Embryonic facial prominence (tissue), 1 donor: ENCODE results near the gene NECTIN1.

Experiments
- DNase-seq: peaks from one replicate; pipeline ENCODE4 v3.0.0-alpha.2; 2016; ENCODE audit errors: extremely low spot score

The NECTIN1 gene

DNA sequence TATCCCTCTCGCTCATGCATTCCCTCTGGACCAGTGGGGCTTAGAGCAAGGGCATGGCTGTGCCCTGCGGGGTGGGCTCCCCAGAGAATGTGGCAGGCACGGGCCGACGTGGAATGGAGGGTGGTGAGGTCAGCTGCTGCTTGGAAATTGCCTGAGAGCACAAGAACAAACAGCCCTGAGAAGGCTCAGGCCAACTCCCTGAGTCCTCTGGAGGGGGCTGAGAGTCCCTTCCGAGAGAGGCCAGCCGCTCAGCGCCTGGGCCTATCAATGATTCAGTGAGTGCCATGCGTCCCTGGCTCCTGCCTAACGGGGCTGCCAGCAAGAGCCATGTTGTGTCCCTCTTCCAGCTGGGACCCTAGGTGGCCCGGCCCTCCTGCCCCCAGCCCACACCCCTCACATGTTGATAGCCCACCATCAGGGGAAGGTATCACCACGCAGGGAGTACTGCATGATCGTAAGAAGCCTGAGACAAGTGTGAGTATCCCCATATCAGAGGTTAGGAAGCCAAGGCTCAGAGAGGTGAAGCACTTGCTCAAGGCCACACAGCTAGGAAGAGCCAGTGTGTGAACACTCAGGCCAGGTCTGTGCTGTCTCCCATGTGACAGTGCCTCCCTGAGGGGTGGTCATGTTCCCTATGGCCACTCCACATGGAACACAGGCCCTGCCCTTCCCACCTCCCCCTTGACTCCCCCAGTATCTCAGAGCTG, 55.8 kb downstream of the NECTIN1 start:
- DNase-seq = no peak

DNA sequence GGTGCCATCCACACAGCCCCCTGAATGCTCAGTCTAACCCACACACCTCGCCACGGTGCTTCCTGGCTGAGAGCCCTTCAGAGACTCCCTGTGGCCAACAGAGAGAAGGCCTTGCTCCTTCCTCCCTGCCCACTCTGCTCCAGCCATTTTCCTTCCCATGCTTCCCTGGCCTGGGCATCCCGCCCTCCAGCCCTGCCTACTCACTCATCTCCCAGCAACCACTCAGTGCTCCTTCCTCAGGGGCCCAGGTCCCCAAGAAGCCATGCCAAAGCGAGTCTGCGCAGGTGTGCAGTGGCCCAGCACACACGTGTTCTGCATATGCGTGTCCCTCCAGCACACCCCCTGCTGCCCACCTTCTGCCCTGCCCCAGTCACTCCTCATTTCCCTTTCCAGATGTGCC, 56.4 kb downstream of the NECTIN1 start:
- DNase-seq = no peak

DNA sequence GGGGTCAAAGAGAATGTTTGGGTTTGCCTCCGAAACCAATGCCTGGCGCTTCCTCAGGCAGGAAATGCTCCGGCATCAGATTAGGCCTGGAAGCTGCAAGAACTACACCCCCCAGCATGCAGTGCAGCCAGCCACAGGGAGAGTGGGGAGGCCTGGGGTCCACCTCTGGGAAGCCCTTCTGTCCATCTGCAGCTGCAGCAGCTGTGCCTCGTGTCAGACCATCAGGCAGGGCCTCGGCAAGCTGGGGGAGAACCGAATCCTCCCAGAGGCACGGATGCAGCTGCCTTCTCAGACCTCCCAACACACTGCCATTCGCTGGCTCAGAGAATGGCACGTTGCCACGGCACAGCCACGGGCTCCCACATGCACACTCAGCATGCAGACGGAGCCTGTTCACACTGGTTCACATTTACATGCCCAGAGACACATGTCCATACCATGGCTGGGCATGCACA, 57.4 kb downstream of the NECTIN1 start:
- no peak for DNase-seq

DNA sequence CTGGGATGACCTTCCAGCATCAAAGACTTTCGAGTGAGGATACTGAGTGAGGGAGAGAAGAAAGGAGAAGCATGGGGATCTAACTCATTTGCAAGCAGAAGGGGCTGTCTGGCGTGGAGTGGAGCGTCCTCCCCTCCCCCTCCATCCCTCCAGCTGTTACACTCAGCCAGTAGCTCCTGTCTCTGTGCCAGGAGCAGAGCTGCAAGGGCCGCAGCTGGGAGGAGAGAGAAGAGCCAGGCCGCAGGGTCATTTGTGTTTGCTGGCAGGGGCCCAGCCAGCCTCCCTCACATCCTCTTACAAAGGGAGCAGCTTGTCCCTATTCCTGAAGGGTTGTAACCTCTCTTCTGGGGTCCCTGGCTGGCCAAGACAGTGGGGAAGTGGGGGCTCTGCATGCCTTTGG, 57.9 kb downstream of the NECTIN1 start:
- no peak for DNase-seq

DNA sequence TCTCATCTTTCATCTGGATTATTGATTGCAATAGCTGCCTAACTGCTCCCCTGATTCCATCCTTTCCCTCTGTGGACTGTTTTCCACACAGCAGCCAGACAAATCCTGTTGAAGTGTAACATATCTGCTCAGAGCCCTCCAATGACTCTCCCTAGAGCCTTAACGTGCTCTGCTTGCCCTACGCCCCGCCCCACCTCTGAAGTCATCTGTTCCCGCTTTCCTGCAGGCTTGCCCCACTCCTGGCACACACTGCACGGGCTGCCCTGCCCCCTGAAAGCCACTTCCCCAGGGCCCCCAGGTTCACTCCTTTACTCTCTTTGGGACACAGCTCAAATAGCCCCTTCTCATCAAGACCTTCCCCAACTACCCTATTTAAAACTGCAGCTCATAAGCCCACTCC, 59.5 kb downstream of the NECTIN1 start:
- DNase-seq = no peak

DNA sequence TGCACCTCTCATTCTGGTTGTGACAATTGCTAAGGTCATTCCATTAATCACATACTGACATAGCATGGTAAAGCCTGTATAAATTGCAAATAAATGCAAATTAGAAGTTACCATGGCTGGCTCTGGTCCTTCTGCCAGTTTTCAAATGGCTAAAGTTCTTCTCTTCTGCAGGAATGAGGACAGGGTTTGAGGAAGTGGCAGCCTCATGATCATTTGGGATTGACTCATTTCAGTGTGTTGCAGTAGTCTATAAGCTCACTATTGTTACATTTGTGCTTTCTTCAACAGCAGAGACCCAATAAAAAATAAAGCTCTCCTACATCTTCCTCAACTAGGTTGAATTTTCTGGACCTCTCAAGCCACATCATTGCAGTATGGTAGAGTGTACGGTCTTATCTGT, 60.3 kb downstream of the NECTIN1 start:
- no peak for DNase-seq

DNA sequence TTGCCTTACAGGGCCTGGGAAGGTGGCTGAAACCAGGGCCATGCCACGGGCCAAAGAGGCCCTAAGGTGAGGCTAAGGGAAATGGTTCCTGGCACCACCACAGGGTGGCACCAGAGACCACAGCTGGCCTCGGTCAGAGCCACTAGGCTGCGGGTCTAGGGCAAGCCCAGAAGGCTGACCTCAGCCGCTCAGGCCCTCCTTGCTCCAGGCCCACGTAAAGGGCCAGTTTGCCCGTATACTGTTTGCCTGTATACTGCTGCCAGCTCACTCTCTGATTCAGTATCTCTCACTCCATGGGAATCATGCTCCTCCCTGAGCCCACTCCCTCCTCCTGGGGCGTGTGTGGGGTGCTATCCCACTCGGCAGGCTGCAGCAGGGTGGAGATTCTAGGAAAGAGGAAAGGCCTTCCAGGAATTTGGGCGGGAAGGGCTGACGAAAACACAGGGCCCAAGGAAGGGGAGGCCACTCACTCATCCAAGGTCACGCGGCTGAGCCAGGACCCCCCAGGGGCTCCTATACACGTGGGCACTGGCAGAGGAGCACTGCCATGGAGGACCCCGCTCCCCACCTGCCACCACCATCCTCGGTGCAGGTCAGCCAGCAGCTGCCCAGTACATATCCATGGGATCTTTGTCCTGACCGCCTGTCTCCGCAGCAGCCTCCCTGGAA, 62.4 kb downstream of the NECTIN1 start:
- DNase-seq = no peak

DNA sequence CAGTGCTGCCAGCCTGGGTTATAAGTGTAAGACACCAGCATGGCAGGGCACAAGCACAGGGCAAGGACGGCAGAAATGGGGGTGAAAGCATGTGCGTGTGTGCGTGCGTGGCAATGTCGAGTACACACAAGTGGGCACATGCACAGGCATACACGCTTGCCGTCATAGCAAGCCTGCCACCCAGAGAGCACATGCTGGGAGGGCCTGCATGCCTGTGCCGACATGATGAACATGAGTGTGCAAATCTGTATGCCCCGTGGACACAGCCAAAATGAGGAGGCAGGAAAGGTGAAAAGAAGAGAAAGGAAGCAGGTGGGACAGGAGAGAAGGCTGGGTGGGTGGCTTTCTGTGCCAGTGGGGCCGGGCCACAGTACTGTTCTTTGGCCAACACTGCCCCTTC, 62.9 kb downstream of the NECTIN1 start:
- no peak for DNase-seq

DNA sequence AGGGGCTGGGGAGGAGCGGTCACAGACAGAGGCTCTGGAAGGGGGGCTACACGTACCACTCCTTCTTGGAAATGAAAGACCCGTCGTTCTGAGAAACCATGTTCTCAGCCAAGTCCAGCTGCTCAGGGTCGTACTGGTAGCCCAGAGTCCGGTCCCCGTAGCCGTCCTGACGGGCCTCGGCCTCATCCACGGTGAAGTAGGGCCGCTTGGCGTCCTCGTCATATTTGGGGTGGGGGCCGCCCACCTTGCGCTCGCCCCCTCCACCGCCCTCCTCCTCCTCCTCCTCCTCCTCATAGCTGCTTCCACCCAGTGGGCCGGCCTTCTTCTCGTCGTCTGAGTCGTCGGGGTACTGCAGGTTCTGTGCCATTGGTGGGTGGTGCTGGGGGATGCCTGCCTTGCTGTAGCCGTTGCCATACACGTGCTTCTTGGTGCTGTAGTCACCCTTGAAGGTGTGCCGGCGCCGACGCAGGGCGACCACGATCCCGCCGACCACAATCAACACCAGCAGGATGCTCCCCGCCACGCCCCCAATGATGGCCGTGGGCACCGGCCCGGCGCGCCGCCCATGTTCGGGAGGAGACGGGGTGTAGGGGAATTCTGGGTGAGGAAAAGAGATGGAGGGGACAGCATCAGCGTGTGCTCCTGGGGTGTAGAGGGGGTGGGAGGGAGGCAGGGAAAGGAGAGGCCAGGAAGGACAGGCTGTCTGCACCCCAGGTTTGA, 64.1 kb downstream of the NECTIN1 start:
- DNase-seq = no peak

DNA sequence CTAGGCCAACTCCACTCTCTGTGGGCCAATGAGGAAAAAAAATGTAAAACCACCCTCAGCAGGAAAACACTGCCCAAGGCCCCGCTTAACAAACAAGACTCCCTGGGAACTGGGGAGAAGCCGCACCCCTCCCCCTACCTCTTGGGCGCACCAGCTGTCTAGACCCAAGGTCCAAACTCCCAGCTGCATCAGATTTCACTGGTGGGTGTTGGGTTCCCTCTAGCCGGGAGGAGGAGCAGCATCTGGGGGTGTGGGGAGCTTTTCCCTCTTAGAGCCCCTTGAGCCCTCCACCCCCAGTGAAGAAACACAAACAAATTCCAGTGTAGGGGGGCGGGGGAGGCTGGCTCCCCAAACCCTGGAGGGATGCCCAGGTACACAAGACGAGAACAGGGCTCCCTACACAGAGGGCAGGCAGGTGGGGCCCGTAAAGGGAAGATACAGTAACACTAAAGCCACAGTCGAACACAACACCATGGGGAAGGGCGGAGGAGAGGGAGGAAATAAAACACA, 64.9 kb downstream of the NECTIN1 start:
- no peak for DNase-seq

DNA sequence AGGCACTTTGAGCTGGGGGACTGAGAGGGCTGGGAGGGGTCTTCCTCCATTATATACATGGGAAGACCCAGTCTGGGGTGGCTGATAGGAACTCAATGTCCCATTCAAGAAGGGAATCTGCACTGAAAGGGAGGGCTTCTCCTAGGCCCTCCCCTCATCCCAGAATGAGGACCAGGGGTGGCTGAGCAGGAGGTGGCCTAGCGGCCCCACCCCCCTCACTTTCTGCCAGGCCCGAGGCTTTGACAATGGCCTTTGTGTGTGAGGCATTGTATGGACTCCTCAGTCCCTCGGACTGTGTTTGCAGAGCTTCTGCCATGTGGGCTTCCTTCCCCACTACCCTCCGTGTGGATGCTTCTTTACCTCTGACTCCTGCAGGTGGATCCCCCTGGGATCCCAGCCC, 65.7 kb downstream of the NECTIN1 start:
- DNase-seq = no peak

DNA sequence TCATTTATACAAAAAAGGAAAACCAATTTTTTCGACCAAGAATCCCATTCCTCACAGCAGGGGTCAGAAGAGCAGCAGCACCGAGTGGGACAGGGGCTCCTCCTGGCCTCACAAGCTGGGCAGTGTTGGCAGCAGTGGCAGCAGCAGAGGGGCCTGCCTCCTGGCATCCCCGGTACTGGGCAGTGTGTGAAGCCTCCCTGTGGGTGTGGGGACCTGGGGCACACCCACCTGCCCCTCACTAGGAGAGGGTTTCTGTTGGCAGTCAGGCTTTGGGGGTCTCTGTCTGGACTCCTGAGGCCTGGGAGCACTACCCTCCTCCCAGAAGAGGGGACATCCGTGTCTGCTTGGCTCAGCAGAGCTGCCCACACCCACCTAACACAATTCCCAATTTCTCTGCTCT, 67.8 kb downstream of the NECTIN1 start:
- DNase-seq = no peak

DNA sequence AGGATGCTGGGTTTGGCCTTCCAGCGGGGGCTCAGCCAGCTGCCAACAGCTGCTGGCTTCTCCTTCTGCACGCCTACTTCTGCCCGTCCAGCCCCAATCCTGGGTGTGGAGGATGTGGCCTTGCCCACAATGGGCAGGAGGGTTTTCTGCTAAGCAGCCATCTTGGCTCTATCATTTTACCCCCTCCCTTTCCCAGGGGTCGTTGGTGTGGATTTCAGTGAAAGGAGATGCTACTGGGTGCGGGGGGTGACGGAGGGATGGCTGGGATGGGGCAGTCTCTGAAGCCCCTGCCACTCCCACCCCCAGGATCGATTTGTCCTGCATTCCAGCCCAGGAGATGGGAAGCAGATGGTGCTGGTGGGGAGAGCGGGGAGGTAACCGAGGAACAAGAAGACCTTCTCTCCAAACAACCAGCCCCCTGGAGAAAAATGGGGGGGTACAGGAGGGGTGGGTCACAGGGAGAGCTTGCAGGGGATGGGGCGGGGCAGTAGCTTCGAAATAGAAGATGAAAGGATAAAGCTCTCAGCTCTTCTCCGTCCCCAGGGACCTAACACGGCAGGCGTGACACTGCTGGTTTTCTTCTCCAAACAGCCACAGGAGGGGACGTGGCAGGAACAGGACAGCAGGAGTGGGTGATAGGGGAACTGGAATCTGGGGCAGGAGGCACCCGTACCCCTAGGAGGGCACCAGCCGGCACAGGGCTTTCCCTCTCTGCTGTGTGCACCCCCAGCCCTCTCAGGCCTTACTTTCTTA, 68.9 kb downstream of the NECTIN1 start:
- DNase-seq = no peak

DNA sequence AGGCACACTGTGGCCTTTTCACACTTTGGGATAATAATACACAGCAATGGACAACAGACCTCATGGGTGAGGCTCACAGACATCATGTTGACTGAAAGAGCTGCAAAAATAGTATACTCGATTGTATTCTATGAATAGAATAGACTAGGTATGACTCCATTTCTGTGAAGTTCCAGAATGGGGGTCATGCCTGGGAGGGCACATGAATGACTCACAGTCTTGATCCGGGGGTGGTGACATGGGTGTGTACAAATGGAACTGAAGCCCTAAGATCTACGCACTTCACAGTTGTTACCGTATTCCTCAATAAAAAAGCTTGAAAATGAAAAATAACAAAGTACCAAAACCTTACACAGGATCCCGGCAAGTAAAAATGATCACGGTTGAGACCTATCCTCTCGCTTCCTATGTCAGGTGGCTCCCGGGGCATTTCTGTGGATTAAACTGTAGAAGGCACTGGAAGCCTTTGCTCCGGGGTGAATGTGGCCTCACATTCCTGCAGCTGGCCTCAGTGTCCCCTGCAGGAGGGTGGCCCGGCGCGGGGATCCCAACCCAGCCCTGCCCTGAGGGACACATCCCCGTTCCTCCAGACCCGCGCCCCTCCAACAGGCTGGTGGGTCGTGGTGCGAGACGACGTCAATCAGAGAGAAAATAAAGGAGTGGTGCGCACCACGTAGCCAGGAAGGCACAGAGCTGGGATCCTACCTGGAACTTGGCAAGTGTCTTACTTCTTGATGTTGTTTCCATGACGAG, 75.9 kb downstream of the NECTIN1 start:
- no peak for DNase-seq

DNA sequence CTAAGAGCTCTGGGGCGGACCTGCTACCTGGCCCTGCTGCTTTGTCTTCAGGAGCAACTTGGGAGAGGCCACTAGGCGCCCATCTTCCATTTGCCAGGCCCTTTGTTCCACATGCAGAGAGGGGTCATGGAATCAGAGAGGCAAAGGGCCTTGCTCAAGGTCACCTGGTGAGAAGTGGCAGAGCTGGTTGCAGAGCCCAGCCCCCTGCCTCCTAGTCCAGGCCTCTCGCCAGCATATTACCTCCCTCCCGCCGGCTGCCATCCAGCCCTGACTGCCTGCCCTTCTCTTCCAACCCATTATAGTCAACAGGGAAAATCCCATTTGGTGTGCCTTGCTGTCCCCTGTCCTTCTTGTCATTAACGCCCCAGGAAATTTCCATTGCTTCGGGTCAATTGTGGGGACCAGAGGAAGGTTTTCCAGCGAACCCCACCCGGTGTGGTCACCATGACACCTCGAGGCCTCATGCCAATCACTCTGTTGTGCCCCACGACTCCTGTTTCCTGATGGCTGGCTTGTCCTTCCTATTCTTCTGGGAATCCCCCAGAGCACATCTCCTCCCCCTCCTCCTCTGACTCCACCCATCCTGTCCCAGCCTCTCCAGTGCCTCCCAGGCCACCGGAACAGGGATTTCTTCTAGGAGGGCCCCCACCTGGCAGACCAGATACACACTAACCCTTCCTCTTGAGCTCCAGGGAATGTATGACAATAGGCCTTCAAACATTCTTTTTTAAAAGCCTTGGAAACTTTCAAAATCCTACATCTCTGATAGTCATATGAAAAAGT, 77.0 kb downstream of the NECTIN1 start:
- DNase-seq = no peak

DNA sequence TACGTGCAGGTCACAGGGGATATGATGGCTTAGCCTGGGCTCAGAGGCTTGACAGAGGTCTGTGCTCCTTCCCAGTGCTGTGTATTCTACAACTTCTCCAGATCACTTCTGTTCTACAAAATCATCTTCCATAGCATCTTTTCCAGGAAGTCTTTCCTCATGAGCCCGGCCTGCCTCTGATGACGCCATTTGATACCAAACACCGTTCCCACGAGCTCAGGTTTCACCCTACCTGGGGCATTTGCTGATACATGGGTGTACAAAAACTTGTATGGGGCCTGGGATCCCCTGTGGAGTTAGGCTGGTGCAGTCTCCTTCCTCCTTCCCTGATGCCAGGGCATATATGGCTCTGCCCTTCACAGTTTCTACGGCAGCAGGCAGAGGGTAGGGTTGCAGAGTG, 78.7 kb downstream of the NECTIN1 start:
- DNase-seq = no peak

DNA sequence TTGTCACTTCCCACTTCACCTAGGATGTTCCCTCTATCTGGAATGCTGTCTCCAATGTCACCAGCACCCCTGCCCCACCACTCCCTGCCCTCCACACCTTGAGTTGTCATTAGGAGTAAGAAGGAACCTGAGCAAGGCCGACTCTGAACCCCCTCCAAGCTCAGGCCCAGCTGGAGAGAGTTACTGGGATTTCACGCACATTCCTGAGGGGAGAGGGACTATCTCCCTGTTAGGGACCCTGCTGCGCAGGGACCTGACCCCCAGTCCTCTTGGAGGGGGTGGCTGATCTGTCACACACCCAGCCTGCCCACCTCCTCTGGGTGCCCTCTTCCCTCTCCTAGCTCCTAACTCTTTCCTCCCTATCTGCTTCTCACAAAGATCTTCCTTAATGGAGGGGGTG, 81.7 kb downstream of the NECTIN1 start:
- DNase-seq = no peak

DNA sequence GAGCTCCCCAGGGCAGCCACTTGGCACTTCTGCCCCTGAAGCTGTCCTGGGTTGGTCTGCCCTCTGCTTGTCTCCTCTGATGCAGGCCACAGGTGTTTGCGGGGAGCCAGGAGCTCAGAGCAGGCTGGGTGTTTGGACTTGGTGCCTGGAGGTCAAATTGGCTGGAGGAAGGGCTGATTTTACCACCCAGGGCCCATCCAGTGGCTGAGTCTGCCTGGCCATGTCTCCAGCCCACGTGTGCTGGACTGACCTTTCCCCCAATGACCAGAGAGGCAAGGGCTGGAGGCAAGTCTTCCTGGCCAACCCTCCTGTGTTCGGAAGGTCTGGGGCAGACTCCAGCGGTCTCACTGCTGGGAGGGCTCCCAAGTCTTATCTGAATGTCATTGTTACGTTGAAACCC, 84.0 kb downstream of the NECTIN1 start:
- no peak for DNase-seq

DNA sequence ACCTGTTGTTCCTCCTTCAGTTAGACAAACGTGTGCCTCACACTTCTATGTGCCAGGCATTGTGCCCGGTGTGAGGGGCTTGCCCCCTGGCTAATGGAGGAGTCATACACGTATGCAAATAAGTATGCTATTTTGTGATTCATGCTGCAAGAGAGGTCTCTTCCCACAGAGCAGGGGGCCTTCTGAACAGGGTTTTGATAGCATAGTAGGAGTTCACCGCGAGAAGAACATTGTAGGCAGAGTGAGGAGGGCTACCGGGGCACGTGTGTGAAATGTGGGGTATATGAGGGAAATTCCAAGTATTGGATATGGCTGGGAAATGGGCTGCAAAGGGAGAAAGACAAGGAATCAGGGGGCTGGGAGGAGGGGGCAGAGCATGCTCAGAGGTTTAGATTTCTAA, 84.5 kb downstream of the NECTIN1 start:
- DNase-seq = no peak

DNA sequence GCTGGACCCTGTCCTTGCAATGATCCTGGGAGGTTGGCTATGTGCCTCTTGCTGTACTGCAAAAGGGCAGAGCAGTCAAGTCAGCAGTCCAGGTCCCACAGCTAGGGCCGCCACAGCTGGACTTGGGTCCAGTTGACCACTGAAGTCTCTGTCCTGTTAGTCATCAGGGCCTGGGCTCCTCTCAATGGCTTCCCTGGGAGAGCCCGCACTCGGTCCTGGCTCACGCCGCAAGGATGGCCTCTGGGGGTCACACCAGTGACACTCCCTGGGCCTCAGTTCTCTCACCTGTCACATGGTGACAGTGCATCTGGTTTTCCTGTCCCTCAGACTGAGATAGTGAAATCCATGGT, 85.1 kb downstream of the NECTIN1 start:
- no peak for DNase-seq
